CD4-positive, alpha-beta memory T cell (primary cell): ENCODE data around the gene KMT2B. TPM values are rescaled to one million over a fixed set of nuclear protein-coding genes. Genes with fewer than 3 reads are reported as not detected.
"Not testable (repeated sequence)": the region's sequence is repeated elsewhere in the genome, so short reads cannot be mapped to it uniquely, and the experiment has no call there.

Experiments used
- CTCF ChIA-PET: fragments of 350-600 bp; sonication (Branson Sonifier 250); formaldehyde crosslinking; loops from one replicate; lab custom pipeline; 2021; ENCODE audit warnings: inconsistent platforms; ENCODE audit not compliant: partially characterized antibody; lab: Charles Lee
- POLR2A ChIA-PET: fragments of 350-600 bp; sonication (Branson Sonifier 250); formaldehyde crosslinking; loops from one replicate; lab custom pipeline; 2021; ENCODE audit not compliant: partially characterized antibody; lab: Charles Lee
- DNase-seq, 5 donors: peaks; one replicate each; pipeline versions ENCODE4 v3.0.0 to v3.0.0-alpha.2; 2020 to 2022; ENCODE audit warnings: mixed read lengths in 1 of 5
- H3K27ac ChIP-seq: one replicate; pipeline ENCODE4 v1.7.0; 2013; ENCODE audit warnings: low read depth, low read length
- H3K27me3 ChIP-seq: 2 replicates; pipeline ENCODE4 v1.7.0; 2013; ENCODE audit warnings: mild to moderate bottlenecking, low read length, moderate library complexity; ENCODE audit not compliant: insufficient read depth
- H3K36me3 ChIP-seq: 2 replicates; pipeline ENCODE4 v1.7.0; 2013; ENCODE audit warnings: mild to moderate bottlenecking, low read length, moderate library complexity; ENCODE audit not compliant: insufficient read depth
- H3K4me1 ChIP-seq: 2 replicates; pipeline ENCODE4 v1.7.0; 2013; ENCODE audit warnings: mild to moderate bottlenecking, low read length, moderate library complexity; ENCODE audit not compliant: insufficient read depth
- H3K4me3 ChIP-seq, 2 donors: one replicate each; pipeline ENCODE4 v1.7.0; 2013; ENCODE audit warnings: low read length in 2 of 2, mild to moderate bottlenecking in 1 of 2
- H3K9me3 ChIP-seq, 2 donors: one replicate each; pipeline ENCODE4 v1.7.0; 2013; ENCODE audit warnings: low read length in 2 of 2, control low read depth in 1 of 2; ENCODE audit not compliant: control insufficient read depth in 1 of 2
- H3K27ac Mint-ChIP-seq, 7 donors: one replicate each; pipeline ENCODE4 v1.8.0; 2020 to 2021; ENCODE audit warnings: mixed read lengths in 7 of 7, mild to moderate bottlenecking in 6 of 7, inconsistent platforms in 3 of 7, moderate library complexity in 3 of 7
- H3K27me3 Mint-ChIP-seq, 2 donors: one replicate each; pipeline ENCODE4 v1.8.0; 2020 to 2021; ENCODE audit warnings: mixed read lengths in 2 of 2
- H3K36me3 Mint-ChIP-seq, 2 donors: one replicate each; pipeline ENCODE4 v1.8.0; 2020 to 2021; ENCODE audit warnings: mixed read lengths in 2 of 2, inconsistent platforms in 1 of 2, mild to moderate bottlenecking in 1 of 2
- H3K4me1 Mint-ChIP-seq, 4 donors: one replicate each; pipeline ENCODE4 v1.8.0; 2020 to 2021; ENCODE audit warnings: mixed read lengths in 4 of 4, mild to moderate bottlenecking in 1 of 4
- H3K4me3 Mint-ChIP-seq, 8 donors: one replicate each; pipeline ENCODE4 v1.8.0; 2020 to 2021; ENCODE audit warnings: mixed read lengths in 8 of 8, mild to moderate bottlenecking in 7 of 8, moderate library complexity in 6 of 8, inconsistent platforms in 3 of 8
- H3K9me3 Mint-ChIP-seq, 8 donors: one replicate each; pipeline ENCODE4 v1.8.0; 2020 to 2021; ENCODE audit warnings: mixed read lengths in 8 of 8, mild to moderate bottlenecking in 5 of 8, inconsistent platforms in 3 of 8, moderate library complexity in 1 of 8
- intact Hi-C: fragments of 100-400 bp; cut with micrococcal nuclease; formaldehyde crosslinking; loops from one replicate; pipeline ENCODE4 v1.15.1; 2023
- polyA plus RNA-seq, 2 donors: library from polyadenylated mRNA; unstranded; fragments of 300-500 nt; fragmentation: Illumina TruSeq; gene quantifications; one replicate each; pipeline ENCODE4 v1.2.3, GENCODE V29; 2021
- total RNA-seq, 2 experiments: library from RNA; stranded (reverse); gene quantifications; one replicate each; pipeline ENCODE4 v1.2.3, GENCODE V29; 2021

KMT2B gene
- total and polyA plus RNA-seq, 4 experiments from 2014 or later = 2.8 to 84.3 (median 83.4) TPM; not detected in 1

GRCh38 chr19:35673121-35673804 is 44.5 kb upstream of the KMT2B start:
- Mint-ChIP-seq H3K27me3 (peaks cover 16 to 19% of the 10 kb centered on the region in 2 donors), H3K36me3 (no peaks in the 10 kb centered on the region), H3K4me1 (peaks cover 7 to 10% (median 9%) of the 10 kb centered on the region in 4 donors), H3K4me3 (peak overlapping the region; percentile 75 to 87 (median 78)), H3K9me3 (peaks cover 0 to 2% (median 0%) of the 10 kb centered on the region in 8 donors), H3K27ac (peak overlapping the region; percentile 43 to 71 (median 58))
- H3K4me3 ChIP-seq = peak overlapping the region in 1 of 2 donors; percentile 12
- POLR2A ChIA-PET = interaction anchor here (0.5 to 1.4 kb wide), 5 partner anchors 11 to 257 kb away, joined by 3 to 9 read pairs (median 3); partner anchors contain the start of gene COX6B1
- CTCF ChIA-PET = interaction anchor here (0.8 to 1.5 kb wide), 6 partner anchors 19 to 320 kb away, joined by 3 to 6 read pairs (median 3); partner anchors contain the start of gene COX6B1
- H3K36me3 ChIP-seq = no peaks in the 10 kb centered on the region
- H3K27ac ChIP-seq = no peak overlapping the region
- H3K9me3 ChIP-seq = no peaks in the 10 kb centered on the region
- intact Hi-C loops = no loop called here
- H3K27me3 ChIP-seq = no peaks in the 10 kb centered on the region
- peaks cover 3% of the 10 kb centered on the region for H3K4me1 ChIP-seq
- DNase-seq = peak; percentile 15 to 63 (median 24)

GRCh38 chr19:35675589-35676140 is 42.1 kb upstream of the KMT2B start:
- Mint-ChIP-seq H3K9me3 (peaks cover 0 to 1% (median 0%) of the 10 kb centered on the region in 8 donors), H3K4me3 (peak overlapping the region in 1 of 8 donors; percentile 6), H3K27ac (peak overlapping the region in 1 of 7 donors; percentile 85), H3K36me3 (no peaks in the 10 kb centered on the region), H3K4me1 (peaks cover 7 to 10% (median 9%) of the 10 kb centered on the region in 4 donors), H3K27me3 (peaks cover 9 to 11% of the 10 kb centered on the region in 2 donors)
- intact Hi-C loops = no loop called here
- Histone ChIP-seq H3K4me1 (peaks cover 3% of the 10 kb centered on the region), H3K36me3 (no peaks in the 10 kb centered on the region), H3K27me3 (no peaks in the 10 kb centered on the region), H3K4me3 (no peak overlapping the region), H3K9me3 (no peaks in the 10 kb centered on the region), H3K27ac (no peak overlapping the region)
- ChIA-PET CTCF (no interaction called here), POLR2A (interaction anchor here (0.6 kb wide), 1 partner anchor 14 kb away, joined by 3 read pairs; no protein-coding TSS in a partner anchor)
- DNase-seq = no peak

GRCh38 chr19:35689836-35690235 is 28.0 kb upstream of the KMT2B start:
- Histone ChIP-seq H3K4me3 (no peak overlapping the region), H3K4me1 (no peaks in the 10 kb centered on the region), H3K27ac (no peak overlapping the region), H3K9me3 (no peaks in the 10 kb centered on the region), H3K27me3 (no peaks in the 10 kb centered on the region), H3K36me3 (no peaks in the 10 kb centered on the region)
- CTCF ChIA-PET = no interaction called here
- Mint-ChIP-seq H3K4me3 (no peak overlapping the region), H3K9me3 (no peaks in the 10 kb centered on the region), H3K27ac (no peak overlapping the region), H3K36me3 (no peaks in the 10 kb centered on the region), H3K27me3 (no peaks in the 10 kb centered on the region), H3K4me1 (peaks cover 0 to 5% (median 2%) of the 10 kb centered on the region in 4 donors)
- no peak for DNase-seq
- intact Hi-C loops = no loop called here
- POLR2A ChIA-PET = no interaction called here

GRCh38 chr19:35691106-35691505 is 26.7 kb upstream of the KMT2B start:
- H3K4me1 ChIP-seq, H3K9me3 ChIP-seq, H3K36me3 Mint-ChIP-seq, H3K9me3 Mint-ChIP-seq, H3K4me1 Mint-ChIP-seq, H3K27ac Mint-ChIP-seq, H3K27me3 Mint-ChIP-seq, DNase-seq, POLR2A ChIA-PET, H3K36me3 ChIP-seq, H3K4me3 ChIP-seq, H3K4me3 Mint-ChIP-seq, H3K27me3 ChIP-seq, H3K27ac ChIP-seq, intact Hi-C loops, CTCF ChIA-PET: not testable (repeated sequence)

- POLR2A ChIA-PET = no interaction called here
- Histone ChIP-seq H3K27me3 (no peaks in the 10 kb centered on the region), H3K9me3 (no peaks in the 10 kb centered on the region), H3K27ac (no peak overlapping the region), H3K4me3 (no peak overlapping the region), H3K4me1 (no peaks in the 10 kb centered on the region), H3K36me3 (no peaks in the 10 kb centered on the region)
- H3K36me3 Mint-ChIP-seq = no peaks in the 10 kb centered on the region
- no peaks in the 10 kb centered on the region for H3K9me3 Mint-ChIP-seq
- CTCF ChIA-PET = interaction anchor here (0.6 to 4.1 kb wide), 19 partner anchors 10 to 239 kb away, joined by 3 to 54 read pairs (median 5); partner anchors contain the start of genes COX6B1, LIN37 and ZBTB32
- peaks cover 0 to 5% (median 2%) of the 10 kb centered on the region in 4 donors for H3K4me1 Mint-ChIP-seq
- H3K27me3 Mint-ChIP-seq = no peaks in the 10 kb centered on the region
- no peak overlapping the region for H3K27ac Mint-ChIP-seq
- DNase-seq = no peak
- intact Hi-C loops = no loop called here
- no peak overlapping the region for H3K4me3 Mint-ChIP-seq
Observed at GRCh38 chr19:35692010-35692409, 25.8 kb upstream of the KMT2B start.

DNA sequence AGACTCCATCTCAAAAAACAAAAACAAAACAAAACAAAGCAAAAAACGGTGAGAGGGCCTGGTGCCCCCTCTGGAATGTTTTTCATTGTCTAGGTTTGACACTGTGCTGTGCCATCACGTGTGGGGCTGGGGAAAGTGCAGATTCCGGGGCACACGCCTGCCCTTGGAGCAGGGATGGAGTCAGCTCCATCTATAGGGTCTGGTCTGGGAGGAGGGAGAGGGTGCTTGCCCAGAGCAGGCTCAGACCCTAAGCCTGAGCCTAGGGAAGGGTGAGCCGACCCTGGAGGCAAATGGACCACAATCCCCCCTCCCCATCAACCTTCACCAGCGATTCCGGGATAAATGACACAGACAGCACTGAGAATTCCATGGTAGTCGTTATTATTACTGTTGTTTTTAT is 24.4 kb upstream of the KMT2B start:
- Histone ChIP-seq H3K4me3 (no peak overlapping the region), H3K27me3 (no peaks in the 10 kb centered on the region), H3K9me3 (no peaks in the 10 kb centered on the region), H3K36me3 (no peaks in the 10 kb centered on the region), H3K27ac (no peak overlapping the region), H3K4me1 (no peaks in the 10 kb centered on the region)
- Mint-ChIP-seq H3K9me3 (no peaks in the 10 kb centered on the region), H3K27ac (peak overlapping the region in 1 of 7 donors; percentile 16), H3K4me1 (peaks cover 0 to 5% (median 2%) of the 10 kb centered on the region in 4 donors), H3K4me3 (peak overlapping the region in 1 of 8 donors; percentile 57), H3K36me3 (no peaks in the 10 kb centered on the region), H3K27me3 (no peaks in the 10 kb centered on the region)
- POLR2A ChIA-PET = interaction anchor here (0.9 kb wide), 1 partner anchor 51 kb away, joined by 3 read pairs; no protein-coding TSS in a partner anchor
- CTCF ChIA-PET = interaction anchor here (0.7 to 4.1 kb wide), 17 partner anchors 9 to 238 kb away, joined by 3 to 54 read pairs (median 5); partner anchors contain the start of genes COX6B1, LIN37 and ZBTB32
- intact Hi-C loops = loop anchor here (1.0 kb wide), 6 partner anchors 9 to 238 kb away; partner anchors contain the start of gene ARHGAP33
- no peak for DNase-seq
